NCI-H1105 treated with DMSO at 0.1 percent for 48 hours (cell line): ENCODE measurements around the gene RTEL1.

Experiments
- DNase-seq: peaks from one replicate; lab custom pipeline; 2025; lab: John Stamatoyannopoulos, UW

The RTEL1 gene

DNA sequence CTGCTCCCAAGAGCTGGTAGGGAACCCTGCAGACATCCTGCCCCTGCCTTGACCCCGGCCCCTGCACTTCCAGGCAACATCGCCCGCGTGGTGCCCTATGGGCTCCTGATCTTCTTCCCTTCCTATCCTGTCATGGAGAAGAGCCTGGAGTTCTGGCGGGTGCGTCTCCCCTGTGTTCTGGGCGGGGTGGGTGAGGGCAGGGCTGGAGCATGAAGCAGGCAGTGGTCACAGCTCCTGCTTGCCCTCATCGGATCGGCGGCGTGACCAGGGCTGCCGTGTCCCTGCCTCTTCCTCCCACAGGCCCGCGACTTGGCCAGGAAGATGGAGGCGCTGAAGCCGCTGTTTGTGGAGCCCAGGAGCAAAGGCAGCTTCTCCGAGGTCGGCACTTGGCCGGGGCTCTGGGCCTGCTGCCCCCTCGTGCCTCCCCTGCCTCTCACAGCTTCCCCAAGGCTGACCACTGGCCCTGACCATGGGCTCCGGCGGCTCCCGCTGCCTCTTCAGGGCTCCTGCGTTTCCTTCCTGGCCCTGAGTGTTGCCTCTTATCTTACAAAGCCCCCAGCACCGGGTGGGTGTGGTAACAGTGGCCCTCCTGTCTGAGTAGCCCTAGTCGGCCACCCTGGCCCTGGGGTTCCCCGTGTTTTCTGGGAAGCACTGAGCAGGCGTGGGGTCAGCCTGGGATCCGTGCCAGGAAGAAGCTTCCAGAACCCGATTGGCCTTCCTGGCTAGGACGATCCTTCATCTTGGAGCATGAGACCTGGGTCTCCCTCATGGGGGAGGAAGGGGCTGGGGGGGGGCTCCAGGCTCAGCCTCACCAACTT, 30.3 kb downstream of the RTEL1 start:
- DNase-seq = no peak

GRCh38 chr20:63689046-63690002, 31.2 kb downstream of the RTEL1 start:
- DNase-seq = no peak

GRCh38 chr20:63690003-63690897, 32.1 kb downstream of the RTEL1 start:
- no peak for DNase-seq

- no peak for DNase-seq
Measured at GRCh38 chr20:63690898-63691710, 33.0 kb downstream of the RTEL1 start.

- no peak for DNase-seq
Measured at GRCh38 chr20:63691711-63692435, 33.8 kb downstream of the RTEL1 start.

DNA sequence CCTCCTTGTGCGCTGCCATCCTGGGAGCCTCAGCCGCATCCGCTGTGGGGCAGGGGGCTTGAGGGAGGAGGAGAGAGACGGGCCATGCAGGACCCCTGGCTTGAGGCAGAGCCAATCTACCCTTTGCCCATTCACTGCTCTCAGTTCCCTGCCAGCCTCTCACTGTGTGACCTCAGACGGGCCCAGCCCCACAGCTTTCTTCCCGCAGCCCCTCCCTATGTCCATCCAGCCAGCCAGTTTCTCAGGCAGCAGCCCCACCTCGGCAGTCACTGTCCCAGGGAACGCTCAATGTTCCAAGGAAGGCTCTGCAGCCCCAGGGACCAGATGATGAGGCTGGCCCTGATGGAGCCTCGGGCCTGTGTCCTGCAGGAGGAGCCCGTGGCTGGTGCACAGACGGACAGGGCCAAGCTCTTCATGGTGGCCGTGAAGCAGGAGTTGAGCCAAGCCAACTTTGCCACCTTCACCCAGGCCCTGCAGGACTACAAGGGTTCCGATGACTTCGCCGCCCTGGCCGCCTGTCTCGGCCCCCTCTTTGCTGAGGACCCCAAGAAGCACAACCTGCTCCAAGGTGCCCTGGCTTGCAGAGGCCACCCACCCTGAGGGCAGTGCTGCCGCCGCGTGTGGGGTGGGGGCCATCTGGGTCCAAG, 34.4 kb downstream of the RTEL1 start:
- no peak for DNase-seq

DNA sequence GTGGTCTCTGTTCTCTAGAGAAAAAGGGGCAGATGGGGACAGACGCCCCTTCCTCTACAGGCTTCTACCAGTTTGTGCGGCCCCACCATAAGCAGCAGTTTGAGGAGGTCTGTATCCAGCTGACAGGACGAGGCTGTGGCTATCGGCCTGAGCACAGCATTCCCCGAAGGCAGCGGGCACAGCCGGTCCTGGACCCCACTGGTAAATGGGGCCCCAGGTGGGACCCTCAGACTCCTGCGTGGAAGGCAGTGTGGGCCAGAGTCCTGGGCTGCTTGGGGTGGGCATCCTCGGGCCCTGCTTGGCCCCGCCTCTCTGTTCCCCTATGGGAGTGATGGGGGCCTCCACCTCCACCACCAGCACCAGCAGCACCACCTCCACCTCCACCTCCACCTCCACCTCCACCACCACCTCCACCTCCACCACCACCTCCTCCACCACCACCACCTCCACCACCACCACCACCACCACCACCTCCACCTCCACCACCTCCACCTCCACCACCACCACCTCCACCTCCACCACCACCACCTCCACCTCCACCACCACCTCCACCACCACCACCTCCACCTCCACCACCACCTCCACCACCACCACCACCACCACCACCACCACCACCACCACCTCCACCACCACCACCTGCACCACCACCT, 35.1 kb downstream of the RTEL1 start:
- DNase-seq = no peak

- DNase-seq = no peak
Measured at GRCh38 chr20:63693733-63694583, 35.8 kb downstream of the RTEL1 start.

- no peak for DNase-seq
Measured at GRCh38 chr20:63694584-63695423, 36.7 kb downstream of the RTEL1 start.

DNA sequence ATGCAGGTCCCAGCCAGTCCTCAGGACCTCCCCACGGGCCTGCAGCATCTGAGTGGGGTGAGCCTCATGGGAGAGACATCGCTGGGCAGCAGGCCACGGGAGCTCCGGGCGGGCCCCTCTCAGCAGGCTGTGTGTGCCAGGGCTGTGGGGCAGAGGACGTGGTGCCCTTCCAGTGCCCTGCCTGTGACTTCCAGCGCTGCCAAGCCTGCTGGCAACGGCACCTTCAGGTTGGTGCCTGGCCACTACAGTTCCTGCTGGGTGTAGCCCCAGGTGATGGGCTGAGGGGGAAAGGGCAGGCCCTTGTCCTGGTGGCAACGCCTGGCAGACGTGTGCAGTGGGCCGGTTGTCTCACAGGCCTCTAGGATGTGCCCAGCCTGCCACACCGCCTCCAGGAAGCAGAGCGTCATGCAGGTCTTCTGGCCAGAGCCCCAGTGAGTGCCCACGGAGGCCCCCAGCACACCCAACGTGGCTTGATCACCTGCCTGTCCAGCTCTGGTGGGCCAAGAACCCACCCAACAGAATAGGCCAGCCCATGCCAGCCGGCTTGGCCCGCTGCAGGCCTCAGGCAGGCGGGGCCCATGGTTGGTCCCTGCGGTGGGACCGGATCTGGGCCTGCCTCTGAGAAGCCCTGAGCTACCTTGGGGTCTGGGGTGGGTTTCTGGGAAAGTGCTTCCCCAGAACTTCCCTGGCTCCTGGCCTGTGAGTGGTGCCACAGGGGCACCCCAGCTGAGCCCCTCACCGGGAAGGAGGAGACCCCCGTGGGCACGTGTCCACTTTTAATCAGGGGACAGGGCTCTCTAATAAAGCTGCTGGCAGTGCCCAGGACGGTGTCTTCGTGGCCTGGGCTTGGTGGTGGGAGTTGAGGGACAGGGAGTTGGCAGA, 37.6 kb downstream of the RTEL1 start:
- no peak for DNase-seq

DNA sequence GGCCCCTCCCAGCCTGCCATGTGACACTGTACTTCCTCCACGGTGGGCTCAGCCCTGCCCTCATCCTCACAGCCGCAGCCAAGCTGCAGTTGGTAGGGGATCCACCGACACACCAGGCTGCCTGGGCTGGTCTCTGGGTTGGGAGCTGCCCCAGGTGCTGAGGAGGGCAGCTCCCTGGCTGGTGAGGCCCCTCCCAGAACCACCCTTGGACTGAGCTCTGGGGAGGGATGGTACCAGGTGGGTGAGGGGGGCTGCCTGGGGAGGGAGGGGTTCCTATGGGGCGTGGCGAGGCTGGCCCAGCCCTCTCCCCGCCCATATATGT, 38.2 kb downstream of the RTEL1 start:
- DNase-seq = no peak

DNA sequence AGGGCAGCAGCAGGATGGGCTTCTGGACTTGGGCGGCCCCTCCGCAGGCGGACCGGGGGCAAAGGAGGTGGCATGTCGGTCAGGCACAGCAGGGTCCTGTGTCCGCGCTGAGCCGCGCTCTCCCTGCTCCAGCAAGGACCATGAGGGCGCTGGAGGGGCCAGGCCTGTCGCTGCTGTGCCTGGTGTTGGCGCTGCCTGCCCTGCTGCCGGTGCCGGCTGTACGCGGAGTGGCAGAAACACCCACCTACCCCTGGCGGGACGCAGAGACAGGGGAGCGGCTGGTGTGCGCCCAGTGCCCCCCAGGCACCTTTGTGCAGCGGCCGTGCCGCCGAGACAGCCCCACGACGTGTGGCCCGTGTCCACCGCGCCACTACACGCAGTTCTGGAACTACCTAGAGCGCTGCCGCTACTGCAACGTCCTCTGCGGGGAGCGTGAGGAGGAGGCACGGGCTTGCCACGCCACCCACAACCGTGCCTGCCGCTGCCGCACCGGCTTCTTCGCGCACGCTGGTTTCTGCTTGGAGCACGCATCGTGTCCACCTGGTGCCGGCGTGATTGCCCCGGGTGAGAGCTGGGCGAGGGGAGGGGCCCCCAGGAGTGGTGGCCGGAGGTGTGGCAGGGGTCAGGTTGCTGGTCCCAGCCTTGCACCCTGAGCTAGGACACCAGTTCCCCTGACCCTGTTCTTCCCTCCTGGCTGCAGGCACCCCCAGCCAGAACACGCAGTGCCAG, 38.7 kb downstream of the RTEL1 start, which contains the start of gene TNFRSF6B:
TNFRSF6B (plus strand) TSS at position 25 of the 729 bp plus-strand sequence; CDS start at position 141, 116 bp downstream.
- DNase-seq = no peak

DNA sequence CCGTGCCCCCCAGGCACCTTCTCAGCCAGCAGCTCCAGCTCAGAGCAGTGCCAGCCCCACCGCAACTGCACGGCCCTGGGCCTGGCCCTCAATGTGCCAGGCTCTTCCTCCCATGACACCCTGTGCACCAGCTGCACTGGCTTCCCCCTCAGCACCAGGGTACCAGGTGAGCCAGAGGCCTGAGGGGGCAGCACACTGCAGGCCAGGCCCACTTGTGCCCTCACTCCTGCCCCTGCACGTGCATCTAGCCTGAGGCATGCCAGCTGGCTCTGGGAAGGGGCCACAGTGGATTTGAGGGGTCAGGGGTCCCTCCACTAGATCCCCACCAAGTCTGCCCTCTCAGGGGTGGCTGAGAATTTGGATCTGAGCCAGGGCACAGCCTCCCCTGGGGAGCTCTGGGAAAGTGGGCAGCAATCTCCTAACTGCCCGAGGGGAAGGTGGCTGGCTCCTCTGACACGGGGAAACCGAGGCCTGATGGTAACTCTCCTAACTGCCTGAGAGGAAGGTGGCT, 39.3 kb downstream of the RTEL1 start:
- DNase-seq = no peak

DNA sequence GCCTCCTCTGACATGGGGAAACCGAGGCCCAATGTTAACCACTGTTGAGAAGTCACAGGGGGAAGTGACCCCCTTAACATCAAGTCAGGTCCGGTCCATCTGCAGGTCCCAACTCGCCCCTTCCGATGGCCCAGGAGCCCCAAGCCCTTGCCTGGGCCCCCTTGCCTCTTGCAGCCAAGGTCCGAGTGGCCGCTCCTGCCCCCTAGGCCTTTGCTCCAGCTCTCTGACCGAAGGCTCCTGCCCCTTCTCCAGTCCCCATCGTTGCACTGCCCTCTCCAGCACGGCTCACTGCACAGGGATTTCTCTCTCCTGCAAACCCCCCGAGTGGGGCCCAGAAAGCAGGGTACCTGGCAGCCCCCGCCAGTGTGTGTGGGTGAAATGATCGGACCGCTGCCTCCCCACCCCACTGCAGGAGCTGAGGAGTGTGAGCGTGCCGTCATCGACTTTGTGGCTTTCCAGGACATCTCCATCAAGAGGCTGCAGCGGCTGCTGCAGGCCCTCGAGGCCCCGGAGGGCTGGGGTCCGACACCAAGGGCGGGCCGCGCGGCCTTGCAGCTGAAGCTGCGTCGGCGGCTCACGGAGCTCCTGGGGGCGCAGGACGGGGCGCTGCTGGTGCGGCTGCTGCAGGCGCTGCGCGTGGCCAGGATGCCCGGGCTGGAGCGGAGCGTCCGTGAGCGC, 39.9 kb downstream of the RTEL1 start:
- DNase-seq = no peak
